Hematopoietic multipotent progenitor cell treated with erythropoietin and hydrocortisone succinate and interleukin-3 and kit ligand, for 8 days (in vitro differentiated cells): Measurements from ENCODE around the gene PMVK.

Source experiments
- DNase-seq: peaks from one replicate; pipeline ENCODE4 v3.0.0-alpha.2; 2015

Gene PMVK

GRCh38 chr1:154964359-154964758 lies 27.8 kb upstream of the PMVK start:
- no peak for DNase-seq

DNA sequence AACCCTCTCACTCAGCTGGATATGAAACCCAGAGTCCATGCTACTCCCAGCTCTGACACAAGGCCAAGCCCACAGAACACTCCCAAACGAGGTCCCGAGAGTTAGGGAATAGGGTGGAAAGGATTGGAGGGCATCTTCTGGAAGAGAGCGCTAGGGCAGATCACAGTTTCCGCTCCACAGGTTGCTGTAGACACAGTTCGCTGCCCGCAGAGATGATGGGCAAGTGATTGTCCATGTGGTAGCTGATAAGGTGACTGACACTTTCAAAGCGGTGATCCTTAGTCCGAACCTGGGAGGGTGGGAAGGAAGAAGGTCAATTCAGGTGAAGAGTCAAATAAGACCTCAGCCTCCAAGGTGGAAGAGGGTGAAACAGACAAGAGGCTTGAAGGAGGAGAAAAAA lies 27.1 kb upstream of the PMVK start:
- DNase-seq = no peak

GRCh38 chr1:154962795-154963330 lies 26.3 kb upstream of the PMVK start:
- no peak for DNase-seq

DNA sequence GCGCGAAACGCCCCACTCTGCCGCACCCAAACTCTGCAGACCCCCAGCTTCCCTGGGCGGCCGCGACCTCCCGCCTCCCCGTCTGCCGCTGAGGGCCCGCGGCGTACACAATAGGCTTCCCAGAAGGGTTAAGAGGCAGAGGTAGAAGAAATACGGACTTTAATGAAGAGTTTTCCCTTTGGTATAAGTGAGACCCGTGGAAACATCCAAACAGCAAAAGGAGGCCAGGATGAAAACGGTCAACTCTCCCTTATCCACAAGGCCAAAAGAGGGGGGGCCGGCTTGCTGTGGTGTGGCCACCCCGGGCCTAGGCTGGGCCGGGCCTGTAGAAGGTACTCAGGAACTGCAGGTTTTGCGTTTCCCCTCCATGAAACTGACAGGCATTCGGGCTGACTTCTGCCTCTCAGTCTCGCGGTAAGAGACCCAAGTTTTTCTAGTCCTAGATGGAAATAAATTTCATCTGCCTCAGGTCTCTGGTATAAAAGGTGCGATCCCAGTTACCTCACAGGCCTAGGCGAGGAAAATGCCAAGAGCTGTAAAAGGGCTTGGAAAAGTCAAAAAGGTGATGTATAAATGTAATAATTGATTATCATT lies 25.7 kb upstream of the PMVK start:
- DNase-seq = peak; percentile 56

GRCh38 chr1:154961207-154962155 lies 25.0 kb upstream of the PMVK start, which contains the start of gene PYGO2:
PYGO2 (minus strand) TSS chr1:154961782; CDS start chr1:154961576, 206 bp downstream.
- DNase-seq = peak; percentile 75

- no peak for DNase-seq
These were observed 24.1 kb upstream of the PMVK start for GRCh38 chr1:154960446-154961136.

GRCh38 chr1:154959426-154959780 lies 22.9 kb upstream of the PMVK start:
- no peak for DNase-seq

GRCh38 chr1:154958681-154959425 lies 22.3 kb upstream of the PMVK start:
- no peak for DNase-seq

- no peak for DNase-seq
These were observed 21.5 kb upstream of the PMVK start for GRCh38 chr1:154958036-154958435.

GRCh38 chr1:154957091-154957657 lies 20.7 kb upstream of the PMVK start:
- no peak for DNase-seq

- no peak for DNase-seq
These were observed 20.0 kb upstream of the PMVK start for GRCh38 chr1:154956544-154956941.

- DNase-seq = peak; percentile 96
These were observed 19.4 kb upstream of the PMVK start, which contains the start of gene PBXIP1 for GRCh38 chr1:154955718-154956543. PBXIP1 (minus strand) TSS chr1:154956099; CDS start chr1:154953721, 2,378 bp downstream.

- peak; percentile 79 for DNase-seq
These were observed 18.7 kb upstream of the PMVK start for GRCh38 chr1:154955039-154955717.

DNA sequence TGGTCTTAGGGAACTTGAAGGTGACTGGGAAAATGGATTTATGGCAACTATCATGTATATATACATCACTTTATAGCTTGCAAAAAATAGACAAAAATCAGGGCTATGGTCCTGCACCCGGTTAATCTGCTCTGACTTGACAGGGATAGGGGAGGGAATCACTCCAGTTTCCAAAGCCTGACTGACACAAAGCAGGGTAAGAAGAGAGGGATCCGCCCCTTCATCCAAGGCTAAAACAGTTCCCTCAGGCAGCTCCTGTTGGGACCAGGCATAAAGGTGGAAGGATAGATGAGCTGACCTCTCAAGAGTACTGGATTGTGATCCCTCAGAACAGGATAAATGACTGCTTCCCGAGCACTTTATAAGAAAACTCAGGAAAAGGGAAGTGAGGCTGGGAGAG lies 18.0 kb upstream of the PMVK start:
- DNase-seq = no peak

- no peak for DNase-seq
These were observed 17.1 kb upstream of the PMVK start for GRCh38 chr1:154953611-154954038.

GRCh38 chr1:154952664-154953063 lies 16.1 kb upstream of the PMVK start:
- DNase-seq = no peak

DNA sequence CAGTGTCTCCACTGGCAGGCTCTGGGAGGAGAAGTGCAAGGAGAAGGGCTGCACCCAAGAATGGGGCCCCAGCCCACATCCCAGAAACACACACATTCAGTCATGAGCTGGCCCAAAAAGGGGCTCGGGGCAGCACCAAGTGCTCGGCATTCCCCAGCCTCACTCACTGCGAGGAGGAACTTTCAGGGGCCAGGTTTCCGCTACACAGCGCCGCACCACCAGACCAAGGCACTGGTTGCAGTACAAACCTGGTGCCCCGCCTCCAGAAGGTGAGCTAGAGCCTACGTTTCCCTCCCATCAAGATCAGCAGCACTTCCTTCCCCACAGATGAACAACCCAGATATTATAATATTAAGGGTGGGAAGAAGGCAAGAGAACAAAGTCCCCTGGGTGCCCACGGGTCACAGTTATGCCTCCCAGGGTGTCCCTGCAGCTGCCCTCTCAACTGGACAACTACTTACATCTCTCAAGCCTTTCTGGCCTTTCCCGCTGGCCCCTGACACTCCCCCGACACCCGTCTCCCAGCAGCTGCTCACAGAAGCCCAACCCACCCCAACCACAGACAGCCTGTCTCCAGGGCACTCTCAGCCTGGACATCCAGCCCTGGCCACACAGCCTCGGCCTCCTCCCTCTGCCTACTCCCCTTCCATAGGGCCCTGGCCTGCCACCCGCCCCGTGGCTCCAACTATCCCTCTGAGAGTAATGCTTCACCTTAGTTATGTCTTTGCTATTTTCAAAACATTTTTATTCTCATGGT lies 15.6 kb upstream of the PMVK start:
- DNase-seq = no peak

DNA sequence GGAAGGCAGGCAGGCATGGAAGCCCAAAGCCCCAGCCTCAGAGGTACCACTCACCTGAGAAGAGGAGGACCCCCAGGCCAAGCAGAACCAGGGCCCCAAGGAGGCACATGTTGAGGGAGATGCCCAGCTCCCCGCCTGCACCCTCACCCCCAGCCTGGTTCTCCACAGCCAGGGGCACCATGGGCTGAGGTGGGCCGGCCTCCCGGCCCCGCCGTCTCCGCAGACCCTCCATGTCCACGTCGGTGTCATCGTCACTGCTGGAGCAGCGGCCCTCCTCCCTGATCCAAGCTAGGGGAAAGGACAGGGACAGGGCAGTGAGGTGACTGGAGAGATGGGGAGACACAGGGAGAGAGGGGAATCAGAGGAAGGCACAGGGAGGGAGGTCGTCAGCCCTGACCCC lies 11.6 kb upstream of the PMVK start:
- DNase-seq = no peak

GRCh38 chr1:154945962-154946850 lies 9.7 kb upstream of the PMVK start:
- no peak for DNase-seq
